HG03442 (cell line): Measurements from ENCODE around the gene EHBP1.
"Not testable (repeated sequence)": the region's sequence is repeated elsewhere in the genome, so short reads cannot be mapped to it uniquely, and the experiment has no call there.

ENCODE experiments used
- ATAC-seq: cut with Tn5 transposase; IDR thresholded peaks from one replicate; pipeline ENCODE4 v1.9.1; 2021; ENCODE audit warnings: mild to moderate bottlenecking, moderate library complexity; ENCODE audit not compliant: unreplicated experiment

Gene EHBP1

DNA sequence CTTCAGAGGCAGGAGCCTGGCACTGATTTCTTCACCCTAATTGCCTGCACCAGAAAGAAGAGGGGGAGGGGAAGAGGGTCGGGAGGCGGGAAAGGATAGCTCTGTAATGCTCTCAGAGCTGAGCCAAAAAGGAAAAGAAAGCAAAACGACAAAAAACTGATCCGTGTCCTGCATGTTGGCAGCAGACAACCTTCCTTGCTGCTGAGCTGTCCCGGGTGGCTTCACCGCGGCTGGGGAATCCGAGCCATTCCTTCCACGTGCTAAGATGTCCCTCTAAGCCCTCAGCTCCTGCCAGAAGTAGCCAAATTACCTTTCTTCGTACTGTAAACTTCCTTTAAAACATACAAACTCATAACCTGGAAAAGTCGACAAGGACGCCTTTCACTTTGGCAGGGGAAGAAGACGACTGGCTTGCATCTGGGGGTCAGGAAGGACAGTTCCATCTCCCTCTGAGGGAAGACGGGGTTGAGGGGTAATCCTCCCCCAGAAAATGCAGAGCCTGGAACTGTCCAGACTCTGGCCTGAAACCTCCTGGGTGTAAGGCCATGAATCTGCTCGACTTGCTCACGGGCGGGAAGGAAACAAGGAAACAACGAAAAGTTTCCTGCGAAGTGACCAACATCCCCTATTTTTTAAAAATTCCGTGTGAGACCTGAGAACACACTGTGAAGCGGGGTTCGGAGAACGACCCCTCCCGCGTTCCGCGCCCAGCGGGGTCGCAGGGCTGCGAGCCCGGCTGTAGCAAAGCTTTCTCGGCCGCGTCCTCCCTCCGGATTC is 352.8 kb downstream of the EHBP1 start:
- ATAC-seq = no peak

DNA sequence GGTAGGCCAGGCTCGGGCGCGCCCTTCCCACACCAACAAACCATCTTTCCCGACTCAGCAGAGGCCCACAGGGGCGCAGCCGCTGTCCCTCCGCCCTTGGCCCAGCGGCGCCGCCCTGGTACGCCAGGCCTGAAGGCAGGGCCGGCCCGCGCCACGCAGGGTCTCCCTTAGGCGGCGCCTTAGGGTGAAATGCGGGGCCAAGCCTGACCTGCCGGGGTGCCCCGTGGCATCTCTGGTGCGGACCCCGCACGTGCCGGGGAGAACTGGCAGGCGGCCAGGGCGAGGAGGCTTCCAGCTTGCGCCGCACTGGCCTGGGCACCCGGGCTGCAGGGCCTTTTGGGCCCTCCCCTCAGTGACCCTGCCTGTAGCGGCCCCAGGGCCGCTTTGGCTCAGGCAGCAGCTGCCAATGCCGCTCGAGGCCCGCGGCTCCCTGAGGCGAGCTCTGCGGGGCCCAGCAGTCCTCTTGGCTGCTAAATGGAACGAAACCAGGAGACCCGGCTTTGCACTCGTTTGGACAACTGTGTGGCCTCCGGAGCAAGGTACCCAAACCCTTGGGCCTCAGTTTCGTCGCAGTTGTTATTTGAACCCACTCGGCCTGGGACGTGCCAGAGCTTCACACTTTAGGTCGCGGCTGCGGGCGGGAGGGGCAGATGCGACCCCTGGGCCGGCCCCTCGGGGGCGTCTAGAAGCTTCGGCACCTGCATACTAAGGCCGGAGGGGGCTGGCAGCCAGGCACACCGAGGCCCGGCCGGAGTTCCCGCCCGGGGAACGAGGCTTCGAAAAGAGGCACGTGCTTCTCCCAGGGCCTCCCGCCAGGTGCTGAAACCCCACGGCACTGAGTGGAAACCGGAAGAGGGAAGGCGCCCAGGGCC is 353.6 kb downstream of the EHBP1 start:
- ATAC-seq = no peak

DNA sequence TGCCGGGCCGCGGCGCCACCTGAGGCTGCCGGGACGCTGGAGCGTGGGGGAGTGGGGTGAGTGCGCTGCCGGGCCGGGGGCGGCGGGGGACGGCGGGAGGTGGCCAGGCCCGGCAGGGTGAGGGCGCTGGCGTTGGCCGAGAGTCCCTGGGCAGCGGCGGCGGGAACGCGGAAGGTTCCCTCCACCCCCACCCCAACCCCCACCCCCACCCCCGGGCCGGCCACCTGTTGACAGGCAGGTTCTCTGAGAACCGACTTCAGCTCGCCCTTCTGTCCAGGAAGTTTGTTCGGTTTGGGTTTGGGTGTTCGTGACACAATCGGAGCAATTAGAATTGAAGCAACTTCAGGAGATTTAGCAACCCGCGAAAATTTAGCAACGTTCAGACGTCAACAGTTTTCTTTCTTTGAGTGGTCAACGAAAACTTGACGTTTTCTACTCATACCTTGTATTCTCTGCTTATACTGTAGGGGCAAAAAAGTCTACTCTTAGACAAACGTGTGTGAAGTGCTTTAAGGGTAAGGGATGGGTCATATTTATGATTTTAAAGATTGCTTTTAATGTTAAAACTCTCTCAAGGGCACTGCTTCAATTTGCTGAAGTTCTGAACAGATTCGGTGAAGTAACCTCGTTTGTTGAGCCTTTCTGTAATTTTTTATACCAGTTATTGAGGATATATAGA is 354.4 kb downstream of the EHBP1 start:
- no peak for ATAC-seq

DNA sequence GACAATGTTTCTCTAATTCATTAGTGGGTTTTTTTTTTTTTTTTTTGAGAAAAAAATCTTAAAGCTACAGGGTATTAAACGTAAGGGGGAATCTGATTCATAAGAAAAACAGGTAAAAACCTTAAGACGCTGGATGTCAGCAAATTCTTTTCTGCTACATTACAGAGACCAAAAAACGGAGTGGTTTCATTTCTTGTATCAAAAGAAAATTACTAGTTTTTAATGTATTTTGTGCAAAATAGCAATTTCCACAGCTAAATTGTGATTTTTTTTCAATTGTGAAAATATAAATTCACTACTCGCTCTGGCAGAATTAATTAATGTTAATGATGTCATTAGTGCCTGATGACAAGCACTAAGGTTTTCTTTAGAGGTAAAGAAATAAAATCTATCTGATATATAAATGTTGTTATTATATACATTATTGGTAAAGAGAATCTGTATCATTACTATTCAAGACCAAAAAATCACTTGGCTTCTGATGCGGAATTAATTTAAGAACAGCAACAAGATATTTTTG is 355.0 kb downstream of the EHBP1 start:
- no peak for ATAC-seq

DNA sequence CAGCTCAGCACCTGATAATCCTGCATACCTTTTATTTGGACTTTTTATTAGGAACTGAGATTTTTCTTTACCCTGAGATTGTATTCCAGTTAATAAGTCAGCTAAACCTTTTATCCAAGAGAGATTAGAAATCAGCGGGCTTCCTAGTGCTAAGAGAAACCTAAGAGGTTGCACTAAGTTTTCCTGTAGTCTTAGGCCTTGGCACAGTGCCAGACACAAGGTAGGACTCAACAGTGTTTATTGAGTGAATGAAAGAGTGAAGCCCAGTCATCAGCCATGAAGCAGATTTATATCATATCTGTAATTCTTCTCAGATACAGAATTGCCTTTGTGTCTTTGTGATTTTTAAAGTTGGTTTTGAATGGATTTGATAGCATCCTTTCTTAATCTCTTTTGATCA is 358.7 kb downstream of the EHBP1 start:
- no peak for ATAC-seq

- no peak for ATAC-seq
Measured at GRCh38 chr2:63064661-63065060, 359.1 kb downstream of the EHBP1 start.

- no peak for ATAC-seq
Measured at GRCh38 chr2:63066265-63066664, 360.8 kb downstream of the EHBP1 start.

DNA sequence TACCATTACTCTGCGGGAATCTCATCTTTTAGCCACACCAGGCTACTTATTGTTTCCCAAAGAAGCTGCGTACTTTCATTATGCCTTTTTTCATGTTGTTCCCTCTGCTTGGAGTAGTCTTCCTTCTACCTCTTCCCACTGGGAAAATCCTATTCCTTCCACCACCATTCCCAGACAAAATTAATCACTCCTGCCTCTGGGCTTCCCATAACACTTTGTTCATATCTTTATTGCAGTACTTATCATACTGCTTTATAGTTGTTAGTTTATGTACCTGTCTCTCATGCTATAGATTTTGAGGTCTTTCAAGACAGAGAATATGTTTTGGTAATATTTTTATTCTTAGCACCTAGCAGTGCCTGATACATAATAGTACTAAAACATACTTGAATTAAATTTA is 361.3 kb downstream of the EHBP1 start:
- ATAC-seq = no peak

GRCh38 chr2:63071664-63072063 is 366.2 kb downstream of the EHBP1 start:
- no peak for ATAC-seq

GRCh38 chr2:63073994-63074393 is 368.5 kb downstream of the EHBP1 start:
- no peak for ATAC-seq

DNA sequence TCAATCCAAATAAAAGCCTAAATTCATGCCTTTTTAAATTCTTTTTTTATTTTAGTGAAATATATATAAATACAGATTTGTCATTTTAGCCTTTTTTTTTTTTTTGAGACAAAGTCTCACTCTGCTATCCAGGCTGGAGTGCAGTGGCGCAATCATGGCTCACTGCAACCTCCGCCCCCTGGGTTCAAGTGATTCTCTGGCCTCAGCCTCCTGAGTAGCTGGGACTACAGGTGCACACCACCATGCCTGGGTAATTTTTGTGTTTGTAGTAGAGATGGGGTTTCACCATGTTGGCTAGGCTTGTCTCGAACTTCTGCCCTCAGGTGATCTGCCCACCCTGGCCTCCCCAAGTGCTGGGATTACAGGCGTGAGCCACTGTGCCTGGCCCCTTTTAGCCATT is 368.9 kb downstream of the EHBP1 start:
- ATAC-seq = not testable (repeated sequence)

- no peak for ATAC-seq
Measured at GRCh38 chr2:63078852-63079606, 373.5 kb downstream of the EHBP1 start.

DNA sequence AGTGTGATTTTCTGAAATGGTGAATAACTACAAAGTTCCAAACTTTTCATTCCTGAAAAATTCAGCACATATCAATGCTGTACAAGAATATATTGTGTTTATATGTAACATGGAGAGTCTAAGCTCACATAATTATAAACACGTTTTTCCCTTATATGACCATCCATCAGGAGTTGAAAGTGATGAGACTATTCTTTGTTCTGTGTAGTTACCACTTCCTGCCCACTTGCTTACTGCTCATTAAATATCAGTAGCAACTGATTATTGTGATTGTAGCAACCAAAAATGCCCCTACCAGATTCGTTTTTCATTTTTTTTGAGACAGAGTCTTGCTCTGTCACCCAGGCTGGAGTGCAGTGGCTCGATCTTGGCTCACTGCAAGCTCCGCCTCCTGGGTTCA is 375.9 kb downstream of the EHBP1 start:
- ATAC-seq = no peak

- ATAC-seq = no peak
Measured at GRCh38 chr2:63086687-63087086, 381.2 kb downstream of the EHBP1 start.

DNA sequence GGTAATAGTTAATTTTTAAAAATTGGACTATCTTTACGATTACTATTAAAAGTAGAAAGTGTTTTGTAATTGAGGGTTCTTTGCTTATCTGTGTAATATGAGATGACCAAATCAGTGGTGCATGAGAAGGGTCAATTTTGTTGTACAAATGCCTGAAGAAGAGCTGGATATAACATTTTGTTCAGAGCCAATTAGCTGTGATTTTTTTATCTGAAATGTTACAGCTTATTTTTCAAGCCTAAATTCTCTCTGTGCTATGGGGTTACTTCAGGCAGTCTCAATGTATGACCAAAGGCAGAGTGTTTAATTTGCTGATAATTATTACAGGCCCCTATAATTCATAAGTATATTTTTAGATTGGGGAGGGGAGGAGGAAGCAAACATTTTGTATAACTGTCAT is 386.9 kb downstream of the EHBP1 start:
- no peak for ATAC-seq

- ATAC-seq = no peak
Measured at GRCh38 chr2:63092857-63093256, 387.3 kb downstream of the EHBP1 start.

DNA sequence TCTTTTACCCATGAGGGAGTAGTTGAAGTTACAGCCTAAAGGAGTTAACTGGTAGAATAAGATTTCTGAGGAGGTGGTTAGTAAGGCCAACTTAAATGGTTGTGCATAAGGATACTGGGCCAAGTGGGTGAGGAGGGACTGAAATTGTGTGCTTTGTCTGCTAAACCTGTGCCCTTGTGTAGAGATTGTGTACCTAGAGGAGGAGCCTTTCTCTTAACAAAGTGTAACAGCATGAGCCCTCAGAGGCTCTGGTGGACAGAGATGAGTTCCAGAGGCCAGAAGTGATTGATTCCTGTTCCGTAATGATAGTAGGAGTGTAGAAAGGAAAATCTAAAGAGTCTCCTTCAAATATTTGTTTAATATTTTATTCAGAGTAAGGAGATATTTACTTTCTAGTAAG is 388.0 kb downstream of the EHBP1 start:
- no peak for ATAC-seq
